ENCODE measurements around the gene SCRN3.
A peak's percentile ranks its signal among the peaks of the same experiment; 100 is the strongest.
"Not testable (repeated sequence)": the region's sequence is repeated elsewhere in the genome, so short reads cannot be mapped to it uniquely, and the experiment has no call there.

SCRN3 gene

DNA sequence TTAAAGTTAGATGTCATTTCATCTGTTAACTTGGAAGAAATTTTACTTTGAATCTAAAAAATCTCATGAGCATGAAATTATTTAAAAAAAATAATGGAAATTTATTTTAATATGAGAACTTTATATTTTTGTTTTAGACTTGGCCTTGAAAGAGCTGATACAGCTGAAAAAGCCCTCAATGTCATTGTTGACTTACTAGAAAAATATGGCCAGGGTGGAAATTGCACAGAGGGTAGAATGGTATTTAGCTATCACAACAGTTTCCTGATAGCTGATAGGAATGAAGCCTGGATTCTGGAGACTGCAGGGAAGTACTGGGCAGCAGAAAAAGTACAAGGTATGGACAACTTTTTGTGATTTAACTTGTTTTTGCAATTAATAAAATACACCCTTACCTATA is 5.3 kb downstream of the SCRN3 start:
- Histone ChIP-seq H3K4me1 (ENCODE audit: control insufficient read depth, insufficient read depth, low read length) (no peaks in the 10 kb centered on the region), H3K27ac (ENCODE audit: low read length) (no peak overlapping the region), H3K36me3 (ENCODE audit: control insufficient read depth, insufficient read depth, low read length) (no peaks in the 10 kb centered on the region), H3K27me3 (ENCODE audit: control insufficient read depth, insufficient read depth, low read length) (no peaks in the 10 kb centered on the region), H3K9me3 (ENCODE audit: control insufficient read depth, insufficient read depth, low read length) (no peaks in the 10 kb centered on the region), H3K4me3 (ENCODE audit: low read length) (no peak overlapping the region)
- DNase-seq (ENCODE audit: low read depth, low spot score): no peak

DNA sequence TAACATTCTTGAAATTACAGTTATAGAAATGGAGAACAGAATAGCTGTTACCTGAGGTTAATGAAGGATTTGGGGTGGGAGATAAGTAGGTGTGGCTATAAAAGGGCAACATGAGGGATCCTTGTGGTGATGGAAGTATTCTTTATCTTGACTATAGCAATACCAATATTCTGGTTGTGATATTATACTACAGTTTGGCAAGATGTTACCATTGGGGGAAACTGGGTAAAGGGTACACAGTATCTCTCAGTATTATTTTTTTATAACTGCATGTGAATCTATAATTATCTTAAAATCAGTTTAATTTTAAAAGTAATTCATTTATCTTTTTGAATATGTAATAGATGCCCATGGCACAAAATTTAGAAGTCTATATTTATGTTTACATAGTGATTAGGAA is 8.1 kb downstream of the SCRN3 start:
- DNase-seq (ENCODE audit: low read depth, low spot score): no peak
- no peaks in the 10 kb centered on the region for H3K9me3 ChIP-seq (ENCODE audit: control insufficient read depth, insufficient read depth, low read length)

GRCh38 chr2:174410039-174410438 is 14.5 kb downstream of the SCRN3 start:
- H3K4me3 ChIP-seq (ENCODE audit: low read length): peak overlapping the region; percentile 38; the same call in 1 of the 2 replicates
- not testable (repeated sequence) for DNase-seq (ENCODE audit: low read depth, low spot score); H3K36me3 ChIP-seq (ENCODE audit: control insufficient read depth, insufficient read depth, low read length); H3K27ac ChIP-seq (ENCODE audit: low read length); H3K27me3 ChIP-seq (ENCODE audit: control insufficient read depth, insufficient read depth, low read length); H3K4me1 ChIP-seq (ENCODE audit: control insufficient read depth, insufficient read depth, low read length); H3K9me3 ChIP-seq (ENCODE audit: control insufficient read depth, insufficient read depth, low read length)
- WGBS (ENCODE audit: insufficient coverage, insufficient read length): no CpG with 5 or more reads among the region's 31 CpGs

More for the DNA sequence above, 8.1 kb downstream of the SCRN3 start:
- Histone ChIP-seq H3K4me3 (ENCODE audit: low read length) (no peak overlapping the region), H3K27me3 (ENCODE audit: control insufficient read depth, insufficient read depth, low read length) (no peaks in the 10 kb centered on the region), H3K4me1 (ENCODE audit: control insufficient read depth, insufficient read depth, low read length) (no peaks in the 10 kb centered on the region), H3K27ac (ENCODE audit: low read length) (no peak overlapping the region), H3K36me3 (ENCODE audit: control insufficient read depth, insufficient read depth, low read length) (no peaks in the 10 kb centered on the region)

DNA sequence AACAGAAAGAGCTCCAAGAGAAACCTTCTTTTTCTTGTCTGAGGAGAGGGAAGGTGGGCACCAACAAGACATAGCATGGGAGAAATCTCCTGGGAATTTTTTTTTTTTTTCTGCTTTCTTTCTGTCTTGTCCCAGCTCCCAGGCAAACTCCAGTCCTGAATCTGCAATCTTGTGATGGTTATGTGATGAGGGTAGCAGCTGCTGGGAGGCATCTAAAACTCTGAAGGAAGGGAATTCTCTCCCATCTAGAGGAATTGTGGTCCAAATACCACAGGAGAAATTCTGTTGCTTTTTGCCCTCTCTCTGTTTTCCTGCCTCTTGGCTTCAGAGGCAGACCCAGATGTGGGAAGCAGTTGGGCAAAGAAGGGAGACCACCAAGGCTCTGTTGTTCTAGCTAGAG is 16.7 kb downstream of the SCRN3 start:
- Histone ChIP-seq H3K27me3 (ENCODE audit: control insufficient read depth, insufficient read depth, low read length) (no peaks in the 10 kb centered on the region), H3K36me3 (ENCODE audit: control insufficient read depth, insufficient read depth, low read length) (no peaks in the 10 kb centered on the region), H3K4me1 (ENCODE audit: control insufficient read depth, insufficient read depth, low read length) (peaks cover 2% of the 10 kb centered on the region), H3K4me3 (ENCODE audit: low read length) (no peak overlapping the region), H3K27ac (ENCODE audit: low read length) (no peak overlapping the region), H3K9me3 (ENCODE audit: control insufficient read depth, insufficient read depth, low read length) (no peaks in the 10 kb centered on the region)
- DNase-seq (ENCODE audit: low read depth, low spot score): no peak

DNA sequence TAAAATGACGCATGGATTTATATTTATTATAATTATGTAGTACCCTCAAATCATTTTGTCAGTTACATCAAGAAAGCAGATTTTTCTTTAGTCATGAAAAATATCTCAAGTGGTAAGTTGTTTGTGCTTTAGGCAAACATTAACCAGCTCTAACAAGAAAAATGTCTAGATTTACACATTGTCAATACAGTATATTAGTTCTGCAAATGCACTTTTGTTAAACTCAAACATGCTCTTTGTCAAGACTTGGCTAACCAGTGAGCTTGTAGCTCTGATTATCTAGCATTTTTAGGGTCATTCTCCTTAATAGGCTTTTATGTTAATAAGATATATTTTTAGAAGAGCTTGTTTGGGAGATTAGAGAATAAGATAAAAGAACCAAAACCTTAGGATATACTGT is 32.7 kb downstream of the SCRN3 start:
- Histone ChIP-seq H3K27me3 (ENCODE audit: control insufficient read depth, insufficient read depth, low read length) (no peaks in the 10 kb centered on the region), H3K36me3 (ENCODE audit: control insufficient read depth, insufficient read depth, low read length) (no peaks in the 10 kb centered on the region), H3K4me1 (ENCODE audit: control insufficient read depth, insufficient read depth, low read length) (no peaks in the 10 kb centered on the region), H3K9me3 (ENCODE audit: control insufficient read depth, insufficient read depth, low read length) (no peaks in the 10 kb centered on the region), H3K4me3 (ENCODE audit: low read length) (no peak overlapping the region), H3K27ac (ENCODE audit: low read length) (no peak overlapping the region)
- DNase-seq (ENCODE audit: low read depth, low spot score): no peak
- WGBS (ENCODE audit: insufficient coverage, insufficient read length): no CpG with 5 or more reads among the region's 1 CpG

GRCh38 chr2:174430066-174430465 is 34.5 kb downstream of the SCRN3 start:
- Histone ChIP-seq H3K27me3 (ENCODE audit: control insufficient read depth, insufficient read depth, low read length) (no peaks in the 10 kb centered on the region), H3K36me3 (ENCODE audit: control insufficient read depth, insufficient read depth, low read length) (no peaks in the 10 kb centered on the region), H3K4me1 (ENCODE audit: control insufficient read depth, insufficient read depth, low read length) (no peaks in the 10 kb centered on the region), H3K9me3 (ENCODE audit: control insufficient read depth, insufficient read depth, low read length) (no peaks in the 10 kb centered on the region), H3K27ac (ENCODE audit: low read length) (no peak overlapping the region), H3K4me3 (ENCODE audit: low read length) (no peak overlapping the region)
- WGBS (ENCODE audit: insufficient coverage, insufficient read length): no CpG with 5 or more reads among the region's 2 CpGs
- no peak for DNase-seq (ENCODE audit: low read depth, low spot score)

GRCh38 chr2:174431902-174432301 is 36.4 kb downstream of the SCRN3 start:
- no peak overlapping the region for H3K27ac ChIP-seq (ENCODE audit: low read length)
- H3K27me3 ChIP-seq (ENCODE audit: control insufficient read depth, insufficient read depth, low read length): no peaks in the 10 kb centered on the region
- DNase-seq (ENCODE audit: low read depth, low spot score): no peak
- H3K4me1 ChIP-seq (ENCODE audit: control insufficient read depth, insufficient read depth, low read length): no peaks in the 10 kb centered on the region
- no peaks in the 10 kb centered on the region for H3K36me3 ChIP-seq (ENCODE audit: control insufficient read depth, insufficient read depth, low read length)
- H3K9me3 ChIP-seq (ENCODE audit: control insufficient read depth, insufficient read depth, low read length): no peaks in the 10 kb centered on the region
- H3K4me3 ChIP-seq (ENCODE audit: low read length): no peak overlapping the region
- no CpG with 5 or more reads among the region's 1 CpG for WGBS (ENCODE audit: insufficient coverage, insufficient read length)

DNA sequence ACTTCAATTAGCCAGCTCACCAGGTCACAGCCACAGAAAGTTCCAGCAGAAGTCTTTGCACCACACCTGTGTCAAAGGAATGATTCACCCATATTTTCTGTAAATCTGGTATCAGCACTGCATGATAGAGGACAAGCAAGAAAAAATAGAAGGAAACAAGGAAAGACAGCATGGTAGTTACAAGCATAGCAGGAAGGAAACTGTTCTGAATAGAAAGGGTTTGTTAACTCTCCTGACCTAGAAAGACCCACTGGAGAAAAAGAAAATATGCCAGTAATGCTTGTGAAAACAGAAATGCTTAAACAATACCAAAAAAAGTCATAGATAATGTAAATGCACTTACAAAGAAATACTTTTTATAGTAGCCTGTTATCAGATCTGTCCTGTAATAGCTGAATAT is 40.8 kb downstream of the SCRN3 start:
- Histone ChIP-seq H3K9me3 (ENCODE audit: control insufficient read depth, insufficient read depth, low read length) (no peaks in the 10 kb centered on the region), H3K4me3 (ENCODE audit: low read length) (no peak overlapping the region), H3K36me3 (ENCODE audit: control insufficient read depth, insufficient read depth, low read length) (no peaks in the 10 kb centered on the region), H3K27ac (ENCODE audit: low read length) (no peak overlapping the region), H3K27me3 (ENCODE audit: control insufficient read depth, insufficient read depth, low read length) (no peaks in the 10 kb centered on the region), H3K4me1 (ENCODE audit: control insufficient read depth, insufficient read depth, low read length) (no peaks in the 10 kb centered on the region)
- no peak for DNase-seq (ENCODE audit: low read depth, low spot score)

DNA sequence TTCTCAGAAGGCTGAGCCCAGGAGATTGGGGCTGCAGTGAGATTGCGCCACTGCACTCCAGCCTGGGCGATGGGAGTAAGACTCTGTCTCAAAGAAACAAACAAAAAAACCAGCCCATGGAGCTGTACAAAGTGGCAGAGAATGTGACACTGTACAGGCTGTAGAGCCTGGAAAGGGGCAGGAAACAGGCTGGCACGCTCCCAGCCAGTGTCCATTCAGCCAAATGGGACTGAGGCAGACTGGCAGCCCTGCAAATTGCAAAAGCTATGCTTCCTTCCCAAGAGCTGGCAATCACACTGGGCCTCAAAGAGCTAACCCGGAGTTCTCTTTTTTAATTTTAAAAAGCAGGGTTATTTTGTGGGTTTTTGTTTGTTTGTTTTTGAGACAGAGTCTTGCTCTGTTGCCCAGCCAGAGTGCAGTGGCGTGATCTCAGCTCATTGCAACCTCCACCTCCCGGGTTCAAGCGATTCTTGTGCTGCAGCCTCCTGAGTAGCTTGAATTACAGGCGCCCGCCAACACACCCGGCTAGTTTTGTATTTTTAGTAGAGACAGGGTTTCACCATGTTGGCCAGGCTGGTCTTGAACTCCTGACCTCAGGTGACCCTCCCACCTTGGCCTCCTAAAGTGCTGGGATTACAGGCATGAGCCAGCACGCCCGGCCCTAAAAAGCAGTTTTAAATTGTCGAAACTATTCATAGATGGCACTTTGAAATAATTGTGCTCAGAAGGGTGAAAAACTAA is 42.8 kb downstream of the SCRN3 start:
- Histone ChIP-seq H3K27ac (ENCODE audit: low read length) (no peak overlapping the region), H3K27me3 (ENCODE audit: control insufficient read depth, insufficient read depth, low read length) (no peaks in the 10 kb centered on the region), H3K4me1 (ENCODE audit: control insufficient read depth, insufficient read depth, low read length) (no peaks in the 10 kb centered on the region; the same call in 1 of the 2 replicates), H3K36me3 (ENCODE audit: control insufficient read depth, insufficient read depth, low read length) (no peaks in the 10 kb centered on the region), H3K9me3 (ENCODE audit: control insufficient read depth, insufficient read depth, low read length) (no peaks in the 10 kb centered on the region), H3K4me3 (ENCODE audit: low read length) (no peak overlapping the region)
- WGBS (ENCODE audit: insufficient coverage, insufficient read length): no CpG with 5 or more reads among the region's 13 CpGs
- DNase-seq (ENCODE audit: low read depth, low spot score): no peak

DNA sequence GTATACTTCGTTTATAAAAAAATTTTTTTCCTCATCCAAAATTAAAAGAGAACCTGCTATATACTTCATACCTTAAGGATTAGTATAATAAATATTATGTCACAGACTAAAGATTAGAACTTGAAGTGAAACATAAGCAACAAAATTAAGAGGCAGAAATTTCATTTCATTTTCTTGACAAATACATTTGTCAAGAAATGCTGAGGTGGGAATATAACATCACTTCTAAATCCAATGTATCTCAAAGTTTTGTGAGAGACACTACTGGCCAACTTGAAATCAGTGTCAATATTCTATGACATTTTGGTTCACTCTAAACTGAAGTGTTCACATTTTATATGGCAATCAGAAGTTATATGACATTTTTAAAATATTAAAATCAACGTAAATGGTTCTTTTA is 43.8 kb downstream of the SCRN3 start:
- no peak for DNase-seq (ENCODE audit: low read depth, low spot score)
- Histone ChIP-seq H3K4me3 (ENCODE audit: low read length) (no peak overlapping the region), H3K27me3 (ENCODE audit: control insufficient read depth, insufficient read depth, low read length) (no peaks in the 10 kb centered on the region), H3K27ac (ENCODE audit: low read length) (no peak overlapping the region), H3K9me3 (ENCODE audit: control insufficient read depth, insufficient read depth, low read length) (no peaks in the 10 kb centered on the region), H3K36me3 (ENCODE audit: control insufficient read depth, insufficient read depth, low read length) (no peaks in the 10 kb centered on the region), H3K4me1 (ENCODE audit: control insufficient read depth, insufficient read depth, low read length) (no peaks in the 10 kb centered on the region; the same call in 1 of the 2 replicates)
- 100% methylated on average over 1 of the region's 2 CpGs for WGBS (ENCODE audit: insufficient coverage, insufficient read length)

DNA sequence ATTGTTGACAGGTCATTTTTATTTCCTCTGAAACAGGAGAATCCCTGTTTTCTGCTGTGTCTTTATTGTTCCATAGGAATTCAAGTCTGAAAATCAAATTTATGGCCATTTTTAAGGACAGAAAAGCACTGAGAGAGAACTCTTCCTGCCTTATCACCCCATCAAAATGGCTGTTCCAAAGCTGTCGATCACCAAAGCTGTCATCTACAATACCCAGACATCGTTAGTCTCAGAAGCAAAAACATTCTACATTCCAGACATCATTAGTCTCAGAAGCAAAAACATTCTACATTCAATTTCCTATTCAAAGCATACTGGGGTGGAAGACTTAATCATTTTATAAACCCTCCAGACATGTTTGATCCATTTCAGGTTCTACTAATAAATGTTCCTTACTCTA is 44.4 kb downstream of the SCRN3 start:
- Histone ChIP-seq H3K9me3 (ENCODE audit: control insufficient read depth, insufficient read depth, low read length) (no peaks in the 10 kb centered on the region), H3K27me3 (ENCODE audit: control insufficient read depth, insufficient read depth, low read length) (no peaks in the 10 kb centered on the region), H3K4me1 (ENCODE audit: control insufficient read depth, insufficient read depth, low read length) (no peaks in the 10 kb centered on the region; the same call in 1 of the 2 replicates), H3K4me3 (ENCODE audit: low read length) (no peak overlapping the region), H3K36me3 (ENCODE audit: control insufficient read depth, insufficient read depth, low read length) (no peaks in the 10 kb centered on the region), H3K27ac (ENCODE audit: low read length) (no peak overlapping the region)
- no peak for DNase-seq (ENCODE audit: low read depth, low spot score)
- no CpG with 5 or more reads among the region's 2 CpGs for WGBS (ENCODE audit: insufficient coverage, insufficient read length)
